Upper lobe of left lung (tissue), 6 donors: ENCODE data around the gene CLEC16A. TPM values are rescaled to one million over a fixed set of nuclear protein-coding genes. Genes with fewer than 3 reads are reported as not detected.

Source experiments
- ATAC-seq, 2 donors: fragments of 200-7000 bp; cut with Tn5 transposase; one replicate each; pipeline ENCODE4 v1.9.1; 2022; ENCODE audit warnings: mild to moderate bottlenecking in 2 of 2, moderate library complexity in 2 of 2; ENCODE audit not compliant: low FRiP score in 2 of 2
- DNase-seq, 2 donors: peaks; one replicate each; pipeline ENCODE4 v3.0.0-alpha.2; 2019 to 2020
- H3K27ac ChIP-seq, 4 donors: fragments of 200-600 bp; sonication (generic); one replicate each; pipeline ENCODE4 v1.5.1; 2016 to 2019
- H3K27me3 ChIP-seq, 4 donors: fragments of 200-600 bp; sonication (generic); one replicate each; pipeline ENCODE4 v1.5.1; 2017 to 2019
- H3K36me3 ChIP-seq, 4 donors: fragments of 200-600 bp; sonication (generic); one replicate each; pipeline ENCODE4 v1.5.1; 2016 to 2019
- H3K4me1 ChIP-seq, 4 donors: fragments of 200-600 bp; sonication (generic); one replicate each; pipeline ENCODE4 v1.5.1; 2018 to 2019
- H3K4me3 ChIP-seq, 4 donors: fragments of 200-600 bp; sonication (generic); one replicate each; pipeline ENCODE4 v1.5.1; 2017 to 2019; ENCODE audit warnings: mild to moderate bottlenecking in 2 of 4, moderate library complexity in 1 of 4
- H3K9me3 ChIP-seq, 4 donors: fragments of 200-600 bp; sonication (generic); one replicate each; pipeline ENCODE4 v1.5.1; 2018 to 2019
- EP300 ChIP-seq, 4 donors: sonication (generic); formaldehyde crosslinking; IDR thresholded peaks; one replicate each; pipeline ENCODE4 v1.5.1; 2017; ENCODE audit warnings: antibody characterized with exemption in 4 of 4, control low read depth in 2 of 4
- POLR2A ChIP-seq, 4 donors: fragments of 450-650 bp; IDR thresholded peaks; one replicate each; pipeline ENCODE4 v1.5.1; 2016 to 2017; ENCODE audit warnings: antibody characterized with exemption in 4 of 4, mild to moderate bottlenecking in 2 of 4
- POLR2AphosphoS5 ChIP-seq, 2 donors: sonication (generic); formaldehyde crosslinking; IDR thresholded peaks; one replicate each; pipeline ENCODE4 v1.5.1; 2017; ENCODE audit warnings: antibody characterized with exemption in 2 of 2
- WGBS, 2 donors: methylation state at CpG; one replicate each; pipeline ENCODE4 v1.1.5; 2017 to 2018; 5-methylcytosine and 5-hydroxymethylcytosine counted together
- total RNA-seq, 6 donors: library from RNA; depleted of rRNA in 4 of 6; stranded (reverse); fragments of >200 nt in 4 of 6; gene quantifications; one replicate each; pipeline versions ENCODE4 v1.1.0 to v1.2.1, GENCODE V29; 2016 to 2021
- TF ChIP-seq, protein P1 (sequence below), 6 experiments: fragments of 450-650 bp in 4 of 6; fragments of 200-600 bp in 2 of 6; sonication (generic) in 2 of 6; IDR thresholded peaks; one replicate each; pipeline ENCODE4 v1.5.1; 2016 to 2019; ENCODE audit warnings: antibody characterized with exemption in 6 of 6
- donor health status: DM: no; HTN: no; CAD: no; lungs with moderate emphysema.
- donor health status: DM: no; HTN: yes; CAD: no; lungs with severe emphysema.

The CLEC16A gene
- total RNA-seq, 6 donors from 2014 or later = 33.3 to 85.9 (median 46.4) TPM

DNA sequence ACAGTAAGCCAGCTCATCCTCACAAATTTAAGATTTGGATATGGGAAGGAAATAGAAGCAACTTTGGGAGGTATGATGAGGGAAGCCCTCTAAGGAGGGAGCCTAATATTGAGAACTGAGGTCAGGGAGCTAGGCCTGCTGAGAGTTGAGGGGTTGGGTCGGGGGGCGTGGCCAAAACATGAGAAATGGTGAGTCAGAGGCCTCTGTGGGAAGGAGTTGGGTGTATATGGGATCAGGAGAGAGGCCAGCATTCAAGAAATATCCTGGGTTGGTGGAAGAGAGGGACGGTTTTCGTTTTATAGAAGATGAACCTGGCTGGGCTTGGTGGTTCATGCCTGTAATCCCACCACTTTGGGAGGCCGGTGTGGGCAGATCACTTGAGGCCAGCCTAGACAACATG, 48.4 kb downstream of the CLEC16A start:
- H3K9me3 ChIP-seq = no peaks in the 10 kb centered on the region
- DNase-seq (no peak), ATAC-seq (peak in 1 of 2 donors; percentile 80)
- no peak overlapping the region for H3K4me3 ChIP-seq
- TF ChIP-seq POLR2AphosphoS5 (IDR thresholded peaks at IDR 0.05) (no peak), POLR2A (IDR thresholded peaks at IDR 0.05) (no peak), EP300 (IDR thresholded peaks at IDR 0.05) (no peak)
- TF ChIP-seq, protein P1, sequence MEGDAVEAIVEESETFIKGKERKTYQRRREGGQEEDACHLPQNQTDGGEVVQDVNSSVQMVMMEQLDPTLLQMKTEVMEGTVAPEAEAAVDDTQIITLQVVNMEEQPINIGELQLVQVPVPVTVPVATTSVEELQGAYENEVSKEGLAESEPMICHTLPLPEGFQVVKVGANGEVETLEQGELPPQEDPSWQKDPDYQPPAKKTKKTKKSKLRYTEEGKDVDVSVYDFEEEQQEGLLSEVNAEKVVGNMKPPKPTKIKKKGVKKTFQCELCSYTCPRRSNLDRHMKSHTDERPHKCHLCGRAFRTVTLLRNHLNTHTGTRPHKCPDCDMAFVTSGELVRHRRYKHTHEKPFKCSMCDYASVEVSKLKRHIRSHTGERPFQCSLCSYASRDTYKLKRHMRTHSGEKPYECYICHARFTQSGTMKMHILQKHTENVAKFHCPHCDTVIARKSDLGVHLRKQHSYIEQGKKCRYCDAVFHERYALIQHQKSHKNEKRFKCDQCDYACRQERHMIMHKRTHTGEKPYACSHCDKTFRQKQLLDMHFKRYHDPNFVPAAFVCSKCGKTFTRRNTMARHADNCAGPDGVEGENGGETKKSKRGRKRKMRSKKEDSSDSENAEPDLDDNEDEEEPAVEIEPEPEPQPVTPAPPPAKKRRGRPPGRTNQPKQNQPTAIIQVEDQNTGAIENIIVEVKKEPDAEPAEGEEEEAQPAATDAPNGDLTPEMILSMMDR (IDR thresholded peaks at IDR 0.05) = no peak
- H3K27me3 ChIP-seq = no peaks in the 10 kb centered on the region
- peaks cover 0 to 59% (median 21%) of the 10 kb centered on the region in 4 donors for H3K36me3 ChIP-seq
- no peak overlapping the region for H3K27ac ChIP-seq
- WGBS, 2 donors = 95% methylated on average over 5 of the region's 5 CpGs
- peaks cover 0 to 10% (median 2%) of the 10 kb centered on the region in 4 donors for H3K4me1 ChIP-seq

DNA sequence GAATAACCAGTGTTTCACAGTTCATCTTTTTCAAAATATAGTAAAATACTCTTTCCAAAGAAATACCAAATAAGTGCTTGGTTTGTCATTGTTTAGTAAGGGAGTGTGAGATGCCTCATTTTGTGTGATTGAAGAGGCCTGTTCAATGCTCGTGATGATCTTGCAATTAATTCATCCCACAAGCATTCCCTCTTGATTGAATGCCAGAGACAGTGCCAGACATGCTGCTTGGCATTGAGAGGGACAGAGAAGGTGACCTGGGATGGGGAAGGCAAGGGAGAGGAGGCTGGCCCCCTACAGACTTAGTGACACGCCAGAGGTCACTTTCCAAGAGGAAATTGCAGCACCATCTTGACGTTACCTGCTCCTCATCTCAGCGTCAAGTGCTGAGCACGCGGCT, 49.3 kb downstream of the CLEC16A start:
- Histone ChIP-seq H3K27me3 (no peaks in the 10 kb centered on the region), H3K27ac (no peak overlapping the region), H3K36me3 (peaks cover 0 to 58% (median 25%) of the 10 kb centered on the region in 4 donors), H3K4me3 (no peak overlapping the region), H3K9me3 (no peaks in the 10 kb centered on the region), H3K4me1 (peaks cover 0 to 7% (median 1%) of the 10 kb centered on the region in 4 donors)
- DNase-seq (peak in 1 of 2 donors; percentile 32), ATAC-seq (no peak)
- 65 to 68% methylated on average over 6 of the region's 6 CpGs for WGBS, 2 donors
- TF ChIP-seq POLR2A (IDR thresholded peaks at IDR 0.05) = no peak
- TF ChIP-seq EP300 (IDR thresholded peaks at IDR 0.05) = no peak
- no peak for TF ChIP-seq POLR2AphosphoS5 (IDR thresholded peaks at IDR 0.05)
- TF ChIP-seq, protein P1 (IDR thresholded peaks at IDR 0.05) = no peak

DNA sequence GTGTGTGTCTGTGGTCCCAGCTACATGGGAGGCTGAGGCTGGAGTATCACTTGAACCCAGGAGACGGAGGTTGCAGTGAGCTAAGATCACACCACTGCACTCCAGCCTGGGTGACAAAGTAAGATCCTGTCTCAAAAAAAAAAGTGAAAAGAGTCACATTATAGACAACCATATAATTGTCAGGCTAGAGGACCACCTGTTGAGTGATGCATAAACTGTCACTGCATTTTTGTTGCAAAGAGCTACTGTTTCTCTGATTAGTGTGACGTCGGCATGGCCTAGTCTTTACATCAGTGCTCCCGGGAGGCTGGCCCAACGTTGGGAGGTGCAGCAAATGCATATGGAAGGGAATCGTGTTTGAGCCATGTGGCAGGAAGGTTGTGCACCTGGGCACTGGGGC, 50.2 kb downstream of the CLEC16A start:
- WGBS, 2 donors = 84 to 100% methylated on average over 6 of the region's 6 CpGs
- peaks cover 0 to 53% (median 25%) of the 10 kb centered on the region in 4 donors for H3K36me3 ChIP-seq
- ATAC-seq (no peak), DNase-seq (no peak)
- no peaks in the 10 kb centered on the region for H3K27me3 ChIP-seq
- peaks cover 0 to 4% (median 0%) of the 10 kb centered on the region in 4 donors for H3K4me1 ChIP-seq
- no peak overlapping the region for H3K27ac ChIP-seq
- TF ChIP-seq EP300 (IDR thresholded peaks at IDR 0.05) (no peak), POLR2AphosphoS5 (IDR thresholded peaks at IDR 0.05) (no peak), POLR2A (IDR thresholded peaks at IDR 0.05) (no peak)
- TF ChIP-seq, protein P1 (IDR thresholded peaks at IDR 0.05) = no peak
- no peak overlapping the region for H3K4me3 ChIP-seq
- H3K9me3 ChIP-seq = no peaks in the 10 kb centered on the region

DNA sequence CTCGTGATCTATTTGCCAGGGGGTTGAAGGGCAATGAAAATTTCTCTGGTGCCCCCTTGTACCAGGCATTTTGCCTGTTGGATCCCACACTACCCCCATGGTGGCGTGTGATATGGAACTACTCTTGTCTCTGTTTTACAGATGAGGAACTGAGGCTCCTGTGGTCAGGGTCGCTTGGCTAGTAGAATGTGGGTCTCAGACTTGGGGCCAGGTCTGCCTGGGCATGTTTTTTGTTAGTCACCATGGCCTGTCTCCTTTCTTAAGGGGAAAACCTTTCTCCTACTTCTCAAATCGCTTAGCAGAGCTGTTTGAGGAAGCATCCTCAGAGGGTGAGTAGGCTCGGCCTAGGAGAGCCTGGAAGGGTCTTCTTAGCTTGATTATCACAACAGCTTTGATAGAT, 51.2 kb downstream of the CLEC16A start:
- DNase-seq (no peak), ATAC-seq (no peak)
- H3K4me1 ChIP-seq = peaks cover 0 to 4% (median 0%) of the 10 kb centered on the region in 4 donors
- H3K4me3 ChIP-seq = no peak overlapping the region
- no peaks in the 10 kb centered on the region for H3K9me3 ChIP-seq
- no peaks in the 10 kb centered on the region for H3K27me3 ChIP-seq
- H3K27ac ChIP-seq = no peak overlapping the region
- H3K36me3 ChIP-seq = peaks cover 0 to 49% (median 25%) of the 10 kb centered on the region in 4 donors
- WGBS, 2 donors = 80 to 89% methylated on average over 5 of the region's 5 CpGs
- TF ChIP-seq, protein P1 (IDR thresholded peaks at IDR 0.05) = no peak
- no peak for TF ChIP-seq POLR2AphosphoS5 (IDR thresholded peaks at IDR 0.05)
- no peak for TF ChIP-seq EP300 (IDR thresholded peaks at IDR 0.05)
- TF ChIP-seq POLR2A (IDR thresholded peaks at IDR 0.05) = no peak

DNA sequence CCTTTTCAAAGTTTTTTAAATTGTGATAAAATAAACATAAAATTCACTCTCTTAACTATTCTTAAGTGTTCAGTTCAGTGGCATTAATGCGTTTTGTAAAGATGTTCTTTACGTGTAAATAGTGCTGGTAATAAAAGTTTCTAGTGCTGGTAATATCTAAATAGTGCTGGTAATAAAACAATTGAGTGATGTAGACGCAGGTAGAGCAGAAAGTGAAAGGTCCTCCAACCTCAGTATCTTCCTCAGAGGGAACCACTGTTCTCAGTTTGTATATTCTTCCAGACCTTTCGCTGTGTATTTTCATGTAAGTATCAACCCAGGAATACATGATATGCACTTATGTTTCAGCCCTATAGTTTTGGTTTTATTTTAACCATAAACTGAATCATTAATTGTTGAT, 53.1 kb downstream of the CLEC16A start:
- ATAC-seq (no peak), DNase-seq (no peak)
- H3K4me3 ChIP-seq = no peak overlapping the region
- TF ChIP-seq EP300 (IDR thresholded peaks at IDR 0.05) (no peak), POLR2AphosphoS5 (IDR thresholded peaks at IDR 0.05) (no peak), POLR2A (IDR thresholded peaks at IDR 0.05) (no peak)
- TF ChIP-seq, protein P1 (IDR thresholded peaks at IDR 0.05) = no peak
- peaks cover 0 to 65% (median 25%) of the 10 kb centered on the region in 4 donors for H3K36me3 ChIP-seq
- peaks cover 0 to 4% (median 0%) of the 10 kb centered on the region in 4 donors for H3K4me1 ChIP-seq
- H3K9me3 ChIP-seq = no peaks in the 10 kb centered on the region
- 91 to 94% methylated on average over 4 of the region's 4 CpGs for WGBS, 2 donors
- H3K27me3 ChIP-seq = no peaks in the 10 kb centered on the region
- H3K27ac ChIP-seq = no peak overlapping the region
